Liver (tissue), 9 donors: ENCODE results near the gene DHCR24. TPM values are rescaled to one million over a fixed set of nuclear protein-coding genes. Genes with fewer than 3 reads are reported as not detected.
A peak's percentile ranks its signal among the peaks of the same experiment; 100 is the strongest.

Experiments used
- DNase-seq: peaks from one replicate; pipeline ENCODE4 v3.0.0-alpha.2; 2017; ENCODE audit warnings: low spot score
- H3K27ac ChIP-seq, 2 donors: one replicate each; pipeline ENCODE4 v1.7.0; 2013; ENCODE audit warnings: inconsistent platforms in 2 of 2, low read length in 2 of 2, control low read depth in 1 of 2, low read depth in 1 of 2, mild to moderate bottlenecking in 1 of 2
- H3K27me3 ChIP-seq, 4 donors: one replicate each; pipeline versions ENCODE4 v1.6.1 to v1.7.0; 2013; ENCODE audit warnings: low read length in 3 of 4, inconsistent platforms in 1 of 4, mild to moderate bottlenecking in 1 of 4, moderate library complexity in 1 of 4; ENCODE audit not compliant: control insufficient read depth in 4 of 4, insufficient read depth in 4 of 4
- H3K36me3 ChIP-seq, 4 donors: one replicate each; pipeline versions ENCODE4 v1.6.1 to v1.7.0; 2013; ENCODE audit warnings: low read length in 3 of 4, mild to moderate bottlenecking in 3 of 4, low read depth in 1 of 4, moderate library complexity in 1 of 4; ENCODE audit not compliant: control insufficient read depth in 4 of 4, insufficient read depth in 3 of 4
- H3K4me1 ChIP-seq, 4 donors: one replicate each; pipeline versions ENCODE4 v1.6.1 to v1.7.0; 2013; ENCODE audit warnings: low read length in 3 of 4, mild to moderate bottlenecking in 3 of 4, moderate library complexity in 1 of 4; ENCODE audit not compliant: control insufficient read depth in 4 of 4, insufficient read depth in 4 of 4
- H3K4me3 ChIP-seq, 3 donors: one replicate each; pipeline versions ENCODE4 v1.6.1 to v1.7.0; 2013; ENCODE audit warnings: low read length in 3 of 3, control low read depth in 1 of 3, low read depth in 1 of 3, mild to moderate bottlenecking in 1 of 3
- H3K9ac ChIP-seq, 2 donors: one replicate each; pipeline ENCODE4 v1.7.0; 2013; ENCODE audit warnings: low read length in 2 of 2, mild to moderate bottlenecking in 2 of 2, moderate library complexity in 2 of 2, control low read depth in 1 of 2, low read depth in 1 of 2
- H3K9me3 ChIP-seq, 4 donors: one replicate each; pipeline versions ENCODE4 v1.6.1 to v1.7.0; 2013; ENCODE audit warnings: low read length in 3 of 4; ENCODE audit not compliant: control insufficient read depth in 4 of 4
- FOXA1 ChIP-seq: IDR thresholded peaks from 2 replicates; pipeline ENCODE4 v1.6.1; 2016; ENCODE audit warnings: antibody characterized with exemption
- FOXA2 ChIP-seq: IDR thresholded peaks from 2 replicates; pipeline ENCODE4 v1.6.1; 2016; ENCODE audit warnings: antibody characterized with exemption
- HNF4A ChIP-seq, 2 donors: conservative IDR thresholded peaks; 2 replicates each; pipeline ENCODE4 v1.6.1; 2016; ENCODE audit warnings: antibody characterized with exemption in 2 of 2, mild to moderate bottlenecking in 2 of 2
- HNF4G ChIP-seq: IDR thresholded peaks from 2 replicates; pipeline ENCODE4 v1.6.1; 2016; ENCODE audit warnings: antibody characterized with exemption
- JUND ChIP-seq, 2 donors: IDR thresholded peaks; 2 replicates each; pipeline ENCODE4 v1.6.1; 2016; ENCODE audit warnings: antibody characterized with exemption in 2 of 2
- MAX ChIP-seq: IDR thresholded peaks from 2 replicates; pipeline ENCODE4 v1.6.1; 2016; ENCODE audit warnings: antibody characterized with exemption
- NR2F2 ChIP-seq: IDR thresholded peaks from 2 replicates; pipeline ENCODE4 v1.6.1; 2016; ENCODE audit warnings: antibody characterized with exemption
- RAD21 ChIP-seq, 2 donors: IDR thresholded peaks; 2 replicates each; pipeline ENCODE4 v1.6.1; 2016; ENCODE audit warnings: antibody characterized with exemption in 2 of 2, mild to moderate bottlenecking in 2 of 2
- REST ChIP-seq: IDR thresholded peaks from 2 replicates; pipeline ENCODE4 v1.6.1; 2016; ENCODE audit warnings: antibody characterized with exemption, mild to moderate bottlenecking
- RXRA ChIP-seq, 2 donors: IDR thresholded peaks; 2 replicates each; pipeline ENCODE4 v1.6.1; 2017 to 2018; ENCODE audit warnings: antibody characterized with exemption in 2 of 2, mild to moderate bottlenecking in 1 of 2
- TAF1 ChIP-seq: conservative IDR thresholded peaks from 2 replicates; pipeline ENCODE4 v1.6.1; 2016; ENCODE audit warnings: antibody characterized with exemption, mild to moderate bottlenecking
- YY1 ChIP-seq: IDR thresholded peaks from 2 replicates; pipeline ENCODE4 v1.6.1; 2016; ENCODE audit warnings: antibody characterized with exemption, mild to moderate bottlenecking
- WGBS: extraction: QIAGEN DNeasy Blood & Tissue Kit; methylation state at CpG from one replicate; pipeline ENCODE4 v1.1.7; 2013; 5-methylcytosine and 5-hydroxymethylcytosine counted together
- polyA plus RNA-seq, 2 donors: library from polyadenylated mRNA; stranded (reverse) in 1 of 2; unstranded in 1 of 2; fragments of 200-250 nt in 1 of 2; fragments of >200 nt in 1 of 2; fragmentation: Nextera tagmentation in 1 of 2; extraction: Ambion mirVana in 1 of 2; gene quantifications; one replicate each; pipeline versions ENCODE4 v1.2.1 to v1.2.3, GENCODE V29; 2013 to 2015
- total RNA-seq, 2 donors: library from RNA; depleted of rRNA; stranded (reverse); fragments of >200 nt; gene quantifications; one replicate each; pipeline ENCODE4 v1.2.3, GENCODE V29; 2014
- TF ChIP-seq, protein P1 (sequence below): IDR thresholded peaks from 2 replicates; pipeline ENCODE4 v1.6.1; 2016; ENCODE audit warnings: antibody characterized with exemption
- TF ChIP-seq, protein P2 (sequence below): fragments of 150-350 bp; IDR thresholded peaks from 2 replicates; pipeline ENCODE4 v1.5.1; 2017; ENCODE audit warnings: improper control_type of control experiment, low read depth, low read length; ENCODE audit not compliant: missing input control
- donor health status: healthy.
- donor health status: healthy.
- donor health status: healthy.
- donor health status: healthy.
- donor health status: healthy.

The DHCR24 gene
- total and polyA plus RNA-seq, 4 donors = 271 to 815 (median 600) TPM

DNA sequence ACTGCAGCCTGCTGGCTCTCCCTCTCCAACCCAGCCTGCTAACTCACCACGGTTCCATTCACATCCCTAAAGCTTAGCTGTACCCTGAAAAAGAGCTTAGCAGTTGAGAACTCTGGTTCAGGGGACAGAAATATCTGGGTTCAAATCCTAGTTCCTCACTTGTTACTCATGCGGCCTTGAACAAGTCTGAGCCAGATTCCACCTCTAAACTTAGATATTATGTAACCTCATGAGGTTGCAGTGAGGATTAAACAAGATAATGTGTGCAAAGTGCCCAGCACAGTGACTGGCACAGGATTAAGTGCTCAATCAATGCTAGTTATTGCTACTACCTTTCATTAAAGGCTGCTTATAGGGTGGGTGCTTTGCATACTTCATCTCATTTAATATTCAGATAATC is 41.3 kb upstream of the DHCR24 start:
- Histone ChIP-seq H3K27me3 (no peaks in the 10 kb centered on the region), H3K4me1 (peaks cover 5 to 18% (median 11%) of the 10 kb centered on the region in 4 donors), H3K4me3 (no peak overlapping the region), H3K9me3 (no peaks in the 10 kb centered on the region), H3K27ac (no peak overlapping the region), H3K9ac (no peak overlapping the region), H3K36me3 (no peaks in the 10 kb centered on the region)
- TF ChIP-seq HNF4A (conservative IDR thresholded peaks at IDR 0.05) = peak in 1 of 2 donors; percentile 37
- TF ChIP-seq RXRA (IDR thresholded peaks at IDR 0.05) = peak in 1 of 2 donors; percentile 31
- no peak for TF ChIP-seq FOXA2
- DNase-seq = no peak
- WGBS = 70% methylated on average over 2 of the region's 2 CpGs

DNA sequence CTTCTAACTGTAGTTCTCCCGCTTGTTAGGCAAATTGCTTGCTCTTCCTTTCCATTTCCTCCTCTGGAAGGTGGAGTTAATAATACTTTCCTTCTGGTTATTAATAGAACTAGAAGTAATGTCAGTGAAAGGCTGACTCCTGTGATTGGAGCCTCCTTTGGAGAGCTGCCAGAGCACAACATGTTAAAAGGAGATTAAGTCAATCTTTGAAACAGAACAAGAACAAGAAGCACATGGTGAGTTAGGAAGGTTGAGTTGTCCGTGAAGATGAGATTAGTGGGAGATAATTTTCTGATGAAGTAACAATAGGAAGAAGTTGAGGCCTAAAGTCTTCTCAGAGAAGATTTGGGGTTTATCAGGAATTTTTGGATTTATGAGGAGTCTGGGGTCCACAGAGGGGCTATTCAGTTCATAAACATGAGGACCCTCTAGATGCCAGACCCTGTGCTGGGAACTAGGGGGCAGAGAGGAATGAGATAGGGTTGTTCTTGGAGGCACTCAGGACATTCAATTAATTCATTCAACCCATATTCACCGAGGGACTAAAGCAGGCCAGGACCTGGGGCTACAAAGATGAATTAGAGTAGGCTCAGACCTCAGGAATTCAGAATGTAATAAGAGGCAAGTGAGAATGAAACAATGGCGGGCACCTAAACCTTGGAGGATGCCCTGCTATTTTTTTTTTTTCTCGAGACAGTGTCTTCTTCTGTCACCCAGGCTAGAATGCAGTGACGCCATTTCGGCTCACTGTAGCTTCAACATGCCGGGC is 40.7 kb upstream of the DHCR24 start:
- DNase-seq = no peak
- Histone ChIP-seq H3K9me3 (no peaks in the 10 kb centered on the region), H3K27ac (no peak overlapping the region), H3K4me1 (peaks cover 5 to 22% (median 13%) of the 10 kb centered on the region in 4 donors), H3K36me3 (no peaks in the 10 kb centered on the region), H3K4me3 (no peak overlapping the region), H3K9ac (no peak overlapping the region), H3K27me3 (no peaks in the 10 kb centered on the region)
- 86% methylated on average over 8 of the region's 8 CpGs for WGBS
- TF ChIP-seq YY1 (no peak), FOXA2 (no peak), TAF1 (no peak), RAD21 (IDR thresholded peaks at IDR 0.05) (no peak), MAX (no peak), JUND (IDR thresholded peaks at IDR 0.05) (no peak)

DNA sequence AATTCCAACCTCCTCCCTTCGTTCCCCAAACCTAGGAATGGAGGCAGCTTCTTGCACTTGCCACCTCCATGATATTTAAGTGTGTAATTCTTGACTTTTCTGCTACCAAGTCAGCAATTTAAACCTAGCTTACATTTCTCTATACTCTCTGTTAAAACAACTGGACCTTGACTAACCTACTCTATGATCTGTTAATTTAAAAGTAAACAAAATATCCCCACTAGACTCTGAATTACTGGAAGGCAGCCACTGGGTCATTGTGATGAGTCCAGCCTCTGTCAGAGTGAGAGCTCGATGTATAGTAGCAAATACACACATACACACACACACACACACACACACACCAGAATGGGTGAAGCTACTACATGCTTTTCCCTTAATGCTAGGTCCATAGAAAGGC is 40.0 kb upstream of the DHCR24 start:
- Histone ChIP-seq H3K9ac (no peak overlapping the region), H3K4me1 (peaks cover 5 to 29% (median 18%) of the 10 kb centered on the region in 4 donors), H3K27me3 (no peaks in the 10 kb centered on the region), H3K9me3 (no peaks in the 10 kb centered on the region), H3K27ac (no peak overlapping the region), H3K36me3 (no peaks in the 10 kb centered on the region), H3K4me3 (no peak overlapping the region)
- DNase-seq = no peak
- WGBS = 55% methylated on average over 2 of the region's 2 CpGs
- TF ChIP-seq YY1 = no peak
- TF ChIP-seq REST = no peak
- TF ChIP-seq JUND (IDR thresholded peaks at IDR 0.05) = no peak
- no peak for TF ChIP-seq HNF4G
- TF ChIP-seq, protein P1, sequence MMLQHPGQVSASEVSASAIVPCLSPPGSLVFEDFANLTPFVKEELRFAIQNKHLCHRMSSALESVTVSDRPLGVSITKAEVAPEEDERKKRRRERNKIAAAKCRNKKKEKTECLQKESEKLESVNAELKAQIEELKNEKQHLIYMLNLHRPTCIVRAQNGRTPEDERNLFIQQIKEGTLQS = no peak
- TF ChIP-seq, protein P2, sequence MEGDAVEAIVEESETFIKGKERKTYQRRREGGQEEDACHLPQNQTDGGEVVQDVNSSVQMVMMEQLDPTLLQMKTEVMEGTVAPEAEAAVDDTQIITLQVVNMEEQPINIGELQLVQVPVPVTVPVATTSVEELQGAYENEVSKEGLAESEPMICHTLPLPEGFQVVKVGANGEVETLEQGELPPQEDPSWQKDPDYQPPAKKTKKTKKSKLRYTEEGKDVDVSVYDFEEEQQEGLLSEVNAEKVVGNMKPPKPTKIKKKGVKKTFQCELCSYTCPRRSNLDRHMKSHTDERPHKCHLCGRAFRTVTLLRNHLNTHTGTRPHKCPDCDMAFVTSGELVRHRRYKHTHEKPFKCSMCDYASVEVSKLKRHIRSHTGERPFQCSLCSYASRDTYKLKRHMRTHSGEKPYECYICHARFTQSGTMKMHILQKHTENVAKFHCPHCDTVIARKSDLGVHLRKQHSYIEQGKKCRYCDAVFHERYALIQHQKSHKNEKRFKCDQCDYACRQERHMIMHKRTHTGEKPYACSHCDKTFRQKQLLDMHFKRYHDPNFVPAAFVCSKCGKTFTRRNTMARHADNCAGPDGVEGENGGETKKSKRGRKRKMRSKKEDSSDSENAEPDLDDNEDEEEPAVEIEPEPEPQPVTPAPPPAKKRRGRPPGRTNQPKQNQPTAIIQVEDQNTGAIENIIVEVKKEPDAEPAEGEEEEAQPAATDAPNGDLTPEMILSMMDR = no peak
- TF ChIP-seq FOXA1 = no peak
- TF ChIP-seq NR2F2 = no peak
- TF ChIP-seq RAD21 (IDR thresholded peaks at IDR 0.05) = no peak
